ENCODE data around the gene CRACR2B.

CRACR2B gene

DNA sequence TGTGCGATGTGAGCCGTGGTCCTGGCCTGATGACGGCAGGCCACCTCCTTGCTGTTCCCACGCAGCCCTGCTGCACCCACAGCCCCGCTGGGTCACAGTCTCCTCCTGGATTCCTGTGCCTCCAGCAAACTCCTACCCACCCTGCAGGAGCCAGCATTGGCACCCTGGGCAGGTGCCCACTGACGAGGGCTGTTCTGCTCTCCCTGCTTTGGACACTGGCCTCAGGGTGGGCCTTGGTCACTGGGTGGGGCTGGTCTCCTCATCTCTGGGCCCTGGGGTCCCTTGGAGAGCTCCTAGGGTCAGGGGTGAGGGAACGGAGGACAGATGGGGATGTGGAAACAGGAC is 27.6 kb downstream of the CRACR2B start:
- DNase-seq: no peak

DNA sequence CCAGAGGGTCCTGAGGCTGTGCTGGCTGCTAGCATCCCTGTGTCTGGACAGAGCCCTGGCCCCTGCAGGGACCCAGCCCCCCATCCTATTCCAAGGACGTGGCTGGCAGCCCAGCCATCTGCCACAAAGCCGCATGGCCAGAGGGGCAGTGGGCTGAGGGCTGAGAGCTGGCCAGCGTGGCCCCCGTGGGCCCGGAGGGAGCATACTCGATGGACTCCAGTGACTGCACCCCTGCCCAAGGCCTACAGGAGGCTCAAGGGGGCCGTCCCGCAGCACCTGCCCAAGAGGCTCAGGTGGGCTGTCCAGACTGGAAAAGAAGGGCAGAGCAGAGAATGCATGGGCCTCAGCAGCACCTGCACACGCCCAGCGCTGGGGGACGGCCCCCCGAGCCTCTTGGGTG is 28.1 kb downstream of the CRACR2B start:
- no peak for DNase-seq

DNA sequence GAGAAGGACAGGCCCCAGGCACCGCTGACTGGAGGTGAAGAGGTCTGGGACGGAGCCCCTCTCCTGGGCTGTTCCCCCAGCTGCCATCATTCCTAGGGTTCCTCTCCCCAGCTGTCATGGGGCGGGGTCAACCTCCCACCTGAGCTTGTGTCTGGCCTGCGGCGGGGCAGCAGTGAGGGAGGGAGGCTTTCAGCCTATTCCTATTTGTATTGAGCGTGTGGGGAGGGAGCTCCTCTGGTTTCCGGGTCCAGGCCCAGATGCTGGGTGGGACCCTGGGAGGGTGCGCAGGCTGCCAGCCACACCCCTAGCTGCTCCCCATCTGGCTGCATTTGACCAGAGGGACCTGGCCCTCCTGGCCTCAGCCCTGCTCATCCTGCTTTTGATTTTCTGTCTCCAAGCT is 28.7 kb downstream of the CRACR2B start:
- DNase-seq: no peak

DNA sequence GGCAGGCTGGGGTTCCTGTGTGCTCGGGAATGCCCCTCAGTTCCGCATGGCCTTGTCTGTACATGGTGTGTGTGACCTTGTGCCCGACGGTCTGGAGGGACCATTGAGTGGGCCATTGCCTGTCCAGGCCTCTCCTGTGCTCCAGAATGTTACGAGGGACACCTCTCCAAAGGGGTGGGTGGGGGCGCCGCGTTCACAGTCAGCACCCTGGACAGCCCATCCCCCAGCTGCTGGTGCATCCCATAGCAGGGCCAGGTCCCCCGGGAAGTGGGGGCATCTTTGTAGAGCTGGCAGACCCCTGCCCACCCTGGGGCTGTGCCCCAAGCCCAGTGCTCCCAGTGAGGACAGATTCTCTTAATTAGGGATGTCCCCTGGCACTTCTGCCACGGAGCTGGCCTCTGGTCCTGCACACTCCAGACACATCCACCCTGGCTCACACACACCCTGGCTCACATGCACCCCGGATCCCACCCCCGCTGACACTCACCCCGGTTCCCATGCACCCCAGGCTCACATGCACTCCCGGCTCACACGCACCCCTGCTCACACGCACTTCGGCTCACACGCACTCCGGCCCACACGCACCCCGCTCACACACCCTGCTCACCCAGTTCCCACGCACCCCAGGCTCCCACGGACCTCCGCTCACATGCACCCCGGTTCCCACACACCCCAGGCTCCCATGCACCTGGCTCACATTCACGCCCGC is 30.5 kb downstream of the CRACR2B start:
- DNase-seq: no peak

DNA sequence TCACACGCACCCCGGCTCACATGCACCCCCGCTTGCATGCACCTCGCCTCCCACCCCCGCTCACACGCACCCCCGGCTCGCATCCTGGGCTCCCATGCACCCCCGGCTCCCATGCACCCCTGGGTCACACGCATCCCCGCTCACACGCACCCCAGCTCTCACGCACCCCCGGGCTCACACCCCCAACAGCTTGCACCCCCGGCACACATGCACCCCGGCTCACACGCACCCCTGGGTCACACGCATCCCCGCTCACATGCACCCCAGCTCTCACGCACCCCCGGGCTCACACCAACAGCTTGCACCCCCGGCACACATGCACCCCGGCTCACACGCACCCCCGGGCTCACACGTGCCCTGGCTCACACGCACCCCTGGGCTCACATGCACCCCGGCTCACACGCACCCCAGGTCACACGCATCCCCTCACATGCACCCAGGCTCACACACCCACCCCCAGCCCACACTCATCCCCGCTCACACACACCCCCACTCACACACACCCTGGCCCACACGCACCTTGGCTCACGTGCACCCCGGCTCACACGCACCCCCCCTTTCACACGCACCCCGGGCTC is 31.1 kb downstream of the CRACR2B start:
- no peak for DNase-seq

DNA sequence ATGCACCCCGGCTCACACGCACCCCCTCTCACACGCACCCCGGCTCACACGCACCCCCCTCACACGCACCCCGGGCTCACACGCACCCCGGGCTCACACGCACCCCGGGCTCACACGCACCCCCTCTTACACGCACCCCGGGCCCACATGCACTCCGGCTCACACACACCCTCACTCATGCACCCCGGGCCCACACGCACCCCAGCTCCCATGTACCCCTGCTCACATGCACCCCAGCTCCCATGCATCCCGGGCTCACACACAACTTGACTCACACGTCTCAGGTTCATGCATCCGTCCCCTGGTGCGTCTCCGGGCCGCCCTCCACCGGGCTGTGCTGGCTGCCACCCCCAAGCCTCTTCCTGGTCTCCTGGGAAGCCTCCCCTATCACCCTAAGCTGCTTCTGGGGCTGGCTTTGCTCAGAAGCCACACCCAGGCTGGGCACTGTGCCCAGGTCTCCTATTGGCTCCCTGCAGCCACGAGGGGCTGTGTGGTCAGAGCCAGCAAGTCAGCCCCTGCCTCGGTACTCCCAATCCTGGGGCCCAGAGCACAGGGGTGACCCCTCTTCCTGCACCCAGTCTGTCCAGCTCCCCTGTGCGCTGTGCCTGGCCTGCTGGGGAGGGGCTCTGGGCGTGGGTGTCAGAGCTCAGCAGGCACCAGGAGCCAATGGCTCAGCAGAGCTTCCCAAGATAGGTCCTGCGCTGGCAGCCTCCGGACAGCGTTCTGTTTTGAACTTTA is 31.8 kb downstream of the CRACR2B start:
- DNase-seq: no peak

DNA sequence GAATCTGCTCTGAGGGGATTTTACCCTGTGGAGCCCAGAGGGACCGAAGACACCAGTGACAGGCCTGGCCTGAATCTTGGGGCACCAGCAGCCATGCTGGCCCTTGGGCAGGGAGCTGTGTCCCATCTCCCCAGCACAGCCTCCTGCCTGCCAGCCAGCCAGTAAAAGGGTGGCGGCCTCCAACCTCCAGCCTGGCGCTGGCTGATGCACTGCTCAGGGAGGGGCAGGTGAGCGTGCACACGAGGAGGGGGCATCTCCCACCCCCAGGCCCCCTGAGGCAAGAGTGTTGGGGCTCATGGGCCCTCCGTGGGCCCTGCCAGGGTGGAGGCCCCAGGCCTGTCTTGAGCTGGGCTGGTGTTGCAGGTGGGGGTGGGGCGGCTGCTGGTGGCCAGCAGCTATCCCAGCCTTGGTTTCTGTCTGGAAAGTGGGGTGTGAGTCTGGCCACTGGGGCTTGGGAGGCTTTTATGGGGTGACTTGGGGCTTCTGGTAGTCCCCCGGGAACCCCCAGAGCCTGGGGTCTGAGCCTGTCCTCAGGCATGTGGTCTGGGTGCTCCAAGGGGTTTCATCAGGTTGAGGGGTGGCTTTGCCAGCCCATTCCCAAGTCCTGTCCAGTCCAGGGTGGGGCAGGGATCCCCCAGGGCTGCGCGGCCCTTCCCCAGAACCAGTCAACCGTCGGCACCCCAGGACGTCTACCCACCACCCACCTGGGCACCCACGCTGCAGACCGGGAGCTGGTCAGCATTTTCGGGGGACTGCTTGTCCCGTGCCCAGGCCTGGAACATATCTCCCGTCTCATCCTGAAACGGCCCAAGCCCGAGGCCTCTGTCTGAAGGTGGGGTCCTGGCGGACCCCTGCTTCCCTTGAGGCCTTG is 32.8 kb downstream of the CRACR2B start:
- DNase-seq: no peak

DNA sequence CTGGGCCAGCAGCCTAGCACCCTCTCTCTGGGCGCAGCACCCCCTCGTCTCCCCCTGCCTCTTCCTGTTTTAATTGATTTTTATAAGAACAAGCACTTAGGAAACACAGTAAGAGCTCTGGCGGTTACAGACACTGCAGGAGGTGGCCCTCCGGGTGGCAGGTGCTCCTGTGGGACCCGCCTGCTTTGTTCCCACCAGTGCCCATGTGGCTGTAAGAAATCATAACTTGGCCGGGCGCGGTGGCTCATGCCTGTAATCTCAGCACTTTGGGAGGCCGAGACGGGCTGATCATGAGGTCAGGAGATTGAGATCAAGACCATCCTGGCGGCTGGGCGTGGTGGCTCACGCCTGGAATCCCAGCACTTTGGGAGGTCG is 33.4 kb downstream of the CRACR2B start:
- DNase-seq: no peak

DNA sequence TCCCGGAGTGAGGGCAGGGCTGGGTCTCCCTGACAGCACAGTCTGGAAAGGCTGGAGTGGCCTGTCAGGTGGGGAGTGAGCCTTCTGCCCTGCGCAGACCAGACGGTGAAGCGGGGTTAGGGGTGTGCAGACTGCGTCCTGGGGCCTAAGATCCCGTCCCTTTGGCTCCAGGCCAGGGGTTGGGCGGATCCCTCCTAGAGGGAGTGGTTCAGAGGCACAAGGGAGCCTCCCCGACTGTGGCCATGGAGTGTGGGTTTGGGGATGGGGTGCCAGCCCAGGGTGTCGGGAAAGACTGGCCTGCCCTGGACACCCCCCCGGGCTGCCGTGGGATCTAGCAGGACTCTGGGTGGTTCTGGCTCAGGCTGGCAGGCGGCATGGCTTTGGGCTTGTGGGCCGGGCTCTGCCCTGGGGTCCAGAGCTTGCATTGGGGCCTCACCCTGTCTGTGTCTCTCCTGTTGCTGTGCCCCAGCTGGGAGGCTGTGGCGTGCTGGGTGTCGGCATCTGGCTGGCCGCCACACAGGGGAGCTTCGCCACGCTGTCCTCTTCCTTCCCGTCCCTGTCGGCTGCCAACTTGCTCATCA is 34.5 kb downstream of the CRACR2B start:
- no peak for DNase-seq

DNA sequence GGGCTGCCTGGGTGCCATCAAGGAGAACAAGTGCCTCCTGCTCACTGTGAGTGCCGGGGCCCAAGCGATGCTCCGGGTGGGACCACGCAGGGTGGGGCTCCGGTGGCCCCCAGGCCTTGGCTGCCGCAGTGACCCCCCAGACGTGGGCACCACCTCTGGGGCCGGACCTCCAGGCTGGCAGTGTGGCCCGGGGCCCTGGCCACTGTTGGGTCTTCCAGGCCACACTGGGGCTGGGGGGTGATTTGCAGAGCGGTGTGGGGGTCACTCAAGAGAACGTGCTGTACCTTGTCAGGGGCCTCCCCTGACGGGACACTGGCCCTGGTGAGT is 34.9 kb downstream of the CRACR2B start:
- DNase-seq: no peak

DNA sequence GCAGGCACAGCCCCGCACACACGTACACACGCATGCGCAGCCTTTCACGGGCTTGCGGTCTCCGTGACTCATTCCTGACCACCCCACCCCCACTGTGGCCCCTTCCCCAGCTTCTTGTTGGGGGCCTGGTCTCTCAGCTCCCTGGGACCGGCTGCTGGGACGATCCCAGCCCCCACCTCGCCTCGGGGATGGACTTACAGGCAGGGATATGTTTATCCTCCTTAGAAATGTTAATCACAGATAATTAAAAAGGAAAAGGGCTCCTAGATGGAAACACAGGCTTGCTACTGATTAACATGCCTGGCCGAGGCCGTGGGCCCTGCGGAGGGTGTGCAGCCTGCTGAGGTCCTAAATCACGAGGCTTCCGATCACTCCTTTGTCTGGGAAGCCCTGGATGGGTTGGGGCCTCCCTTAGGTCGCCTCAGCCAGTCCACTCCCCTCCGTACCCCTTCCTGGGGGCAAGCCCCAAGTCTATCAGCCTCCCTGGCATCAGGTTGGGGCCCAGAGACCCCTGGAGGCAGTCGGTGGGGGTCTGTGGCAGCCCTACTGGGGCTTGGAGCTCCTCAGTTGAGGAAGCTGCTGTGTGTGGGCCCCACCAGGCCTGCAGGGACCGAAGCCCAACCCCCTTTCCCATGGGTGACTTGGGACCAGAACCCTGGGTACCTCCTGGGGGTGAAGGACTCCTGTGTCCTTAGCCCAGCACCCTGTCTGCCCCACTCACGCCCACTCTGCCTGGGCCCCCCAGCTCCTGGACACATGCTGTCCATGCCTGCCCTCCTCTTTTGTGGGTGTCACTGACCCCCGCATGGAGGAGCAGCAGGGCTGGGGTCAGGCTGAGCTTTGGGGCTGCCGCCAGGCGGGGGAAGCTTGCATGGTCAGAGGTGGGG is 35.5 kb downstream of the CRACR2B start:
- no peak for DNase-seq

DNA sequence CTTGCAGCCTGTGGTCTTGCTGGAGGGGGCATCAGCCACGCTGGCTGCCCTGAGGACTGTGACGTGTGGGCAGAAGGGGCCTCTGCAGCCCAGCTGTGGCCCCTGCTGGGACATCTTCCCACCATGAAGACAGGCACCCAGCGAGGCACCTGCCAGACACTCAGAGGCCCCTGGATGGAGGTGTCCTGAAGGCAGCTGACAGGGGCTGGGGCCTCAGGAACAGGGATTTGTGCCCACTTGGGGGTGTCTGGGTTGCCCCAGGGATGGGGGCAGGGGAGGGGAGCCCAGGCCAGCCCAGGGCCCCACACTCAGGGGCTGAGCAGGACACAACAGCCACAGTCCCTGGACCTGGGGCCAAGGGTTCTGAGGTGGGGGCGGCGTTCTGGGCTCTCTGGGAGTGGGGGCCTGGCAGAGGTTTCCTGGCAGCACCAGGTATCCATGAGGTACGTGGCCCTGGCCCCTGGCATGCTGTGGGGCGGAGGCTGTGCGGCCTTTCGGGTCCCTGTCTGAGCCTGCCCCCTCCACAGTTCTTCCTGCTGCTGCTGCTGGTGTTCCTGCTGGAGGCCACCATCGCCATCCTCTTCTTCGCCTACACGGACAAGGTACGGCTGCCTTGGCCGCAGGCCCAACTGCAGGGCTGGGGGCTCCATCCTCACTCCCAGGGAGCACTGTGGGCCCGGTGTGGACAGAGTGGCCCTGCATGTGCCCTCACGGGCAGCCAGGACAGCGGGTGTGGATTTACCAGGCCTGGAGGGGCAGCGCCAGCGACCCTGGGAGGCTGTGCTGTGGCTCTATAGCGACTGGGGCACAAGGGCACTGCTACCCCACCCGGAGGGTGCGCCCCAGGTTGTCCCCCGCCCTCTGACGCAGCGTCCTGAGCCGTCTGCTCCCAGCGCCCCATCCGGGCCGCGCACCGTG is 36.5 kb downstream of the CRACR2B start:
- DNase-seq: no peak

DNA sequence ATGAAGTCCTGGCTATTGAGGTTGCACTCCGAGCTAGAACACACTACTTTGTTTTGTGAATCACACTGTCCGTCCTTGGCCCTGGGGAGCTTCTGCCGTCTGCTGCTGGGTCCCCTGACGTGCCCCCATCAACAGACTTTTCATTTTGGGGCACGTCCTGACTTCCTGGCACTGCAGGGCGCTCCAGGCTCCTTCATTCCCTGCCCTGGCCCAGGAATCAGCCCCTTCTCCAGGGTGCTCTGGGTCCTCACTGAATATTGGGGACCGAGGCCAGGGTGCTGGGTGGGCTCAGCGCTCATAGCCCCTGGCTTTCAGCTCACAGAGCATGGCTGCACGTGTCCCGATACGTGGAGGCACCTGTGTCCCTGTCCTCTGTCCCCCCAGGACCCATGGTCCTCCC is 37.2 kb downstream of the CRACR2B start:
- no peak for DNase-seq

DNA sequence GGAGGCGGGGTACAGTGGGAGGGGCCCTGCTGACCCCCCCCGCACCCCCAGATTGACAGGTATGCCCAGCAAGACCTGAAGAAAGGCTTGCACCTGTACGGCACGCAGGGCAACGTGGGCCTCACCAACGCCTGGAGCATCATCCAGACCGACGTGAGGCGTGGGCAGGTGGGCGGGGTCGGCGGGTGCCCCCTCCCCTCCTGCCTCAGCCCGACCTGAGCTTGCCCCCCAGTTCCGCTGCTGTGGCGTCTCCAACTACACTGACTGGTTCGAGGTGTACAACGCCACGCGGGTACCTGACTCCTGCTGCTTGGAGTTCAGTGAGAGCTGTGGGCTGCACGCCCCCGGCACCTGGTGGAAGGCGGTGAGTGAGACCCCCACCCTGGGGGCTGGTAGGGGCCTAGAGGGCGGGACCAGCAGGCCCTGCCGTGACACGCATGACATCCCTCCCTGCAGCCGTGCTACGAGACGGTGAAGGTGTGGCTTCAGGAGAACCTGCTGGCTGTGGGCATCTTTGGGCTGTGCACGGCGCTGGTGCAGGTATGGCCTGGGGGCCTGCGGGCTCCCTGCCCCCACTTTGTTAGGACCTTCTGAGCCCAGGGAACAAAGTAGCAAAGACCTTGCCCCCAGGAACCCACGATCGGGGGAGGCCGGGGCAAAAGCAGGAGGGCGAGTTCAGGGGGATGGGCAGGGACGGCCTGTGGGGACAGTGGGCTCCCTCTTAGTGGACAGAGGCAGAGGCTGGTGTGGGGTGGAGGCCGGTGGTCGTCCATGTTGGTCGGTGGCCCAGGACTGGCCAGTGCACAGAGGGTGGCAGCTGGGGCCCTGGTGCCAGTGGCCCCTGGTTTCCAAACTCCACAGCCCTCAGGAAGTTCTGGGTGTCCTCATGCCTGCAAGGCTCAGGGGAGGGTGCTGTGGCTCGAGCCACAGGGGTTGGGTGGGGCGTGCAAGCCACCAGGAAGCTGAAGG is 38.0 kb downstream of the CRACR2B start:
- no peak for DNase-seq

DNA sequence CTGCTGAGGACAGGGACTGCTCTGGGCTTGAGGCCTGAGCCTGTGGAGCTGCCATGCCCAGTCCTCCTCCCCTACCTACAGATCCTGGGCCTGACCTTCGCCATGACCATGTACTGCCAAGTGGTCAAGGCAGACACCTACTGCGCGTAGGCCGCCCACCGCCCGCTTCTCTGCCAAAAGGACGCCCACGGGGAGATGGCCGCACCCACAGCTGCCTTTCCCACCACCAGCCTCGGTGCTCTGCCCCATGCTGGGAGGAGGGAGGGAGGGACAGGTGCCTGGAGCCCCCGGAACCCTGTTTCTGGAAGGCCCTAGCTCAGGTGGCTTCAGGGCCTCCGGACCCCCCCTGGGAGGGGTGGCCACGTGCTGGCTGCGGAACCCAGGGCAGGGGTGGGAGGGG is 38.8 kb downstream of the CRACR2B start:
- DNase-seq: no peak

DNA sequence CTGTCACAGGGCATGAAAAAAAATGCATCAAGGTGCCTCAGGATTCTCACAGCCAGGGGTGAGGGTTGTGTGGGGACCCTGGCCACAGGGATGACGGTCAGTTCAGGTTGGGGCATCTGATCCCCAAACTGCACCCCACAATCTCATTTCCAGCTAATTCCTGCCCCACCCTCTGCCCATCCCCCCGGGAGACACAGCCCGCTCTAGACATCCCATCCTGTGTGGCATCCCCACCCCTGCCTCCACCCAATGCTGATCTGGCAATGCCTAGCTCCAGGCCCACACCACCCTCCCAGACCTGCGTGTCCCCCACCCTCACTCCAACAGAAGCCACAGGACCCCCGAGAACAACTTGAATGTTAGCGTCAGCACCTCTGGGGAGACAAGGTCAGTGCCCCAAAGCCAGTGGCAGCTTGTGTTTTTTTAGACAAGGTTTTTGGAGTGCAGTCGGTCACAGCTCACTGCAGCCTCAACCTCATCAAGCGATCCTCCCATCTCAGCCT is 40.2 kb downstream of the CRACR2B start:
- no peak for DNase-seq

DNA sequence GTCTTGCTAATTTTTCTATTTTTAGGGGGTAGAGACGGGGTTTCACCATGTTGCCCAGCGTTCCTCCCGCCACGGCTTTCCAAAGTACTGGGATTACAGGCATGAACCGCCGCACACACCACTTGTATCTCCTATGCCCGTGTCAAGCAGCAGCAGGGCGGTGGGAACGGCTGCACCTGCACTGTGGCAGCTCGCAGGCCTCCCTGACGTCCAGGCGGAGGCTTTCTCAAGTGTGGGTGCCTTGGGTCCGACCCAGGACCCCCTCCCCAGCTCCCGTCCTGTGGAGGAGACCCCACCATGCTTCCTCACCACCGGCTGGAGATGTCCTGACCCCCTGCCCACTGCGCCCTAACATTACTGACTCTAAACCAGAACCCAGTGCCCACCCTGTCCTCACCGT is 40.7 kb downstream of the CRACR2B start:
- no peak for DNase-seq

DNA sequence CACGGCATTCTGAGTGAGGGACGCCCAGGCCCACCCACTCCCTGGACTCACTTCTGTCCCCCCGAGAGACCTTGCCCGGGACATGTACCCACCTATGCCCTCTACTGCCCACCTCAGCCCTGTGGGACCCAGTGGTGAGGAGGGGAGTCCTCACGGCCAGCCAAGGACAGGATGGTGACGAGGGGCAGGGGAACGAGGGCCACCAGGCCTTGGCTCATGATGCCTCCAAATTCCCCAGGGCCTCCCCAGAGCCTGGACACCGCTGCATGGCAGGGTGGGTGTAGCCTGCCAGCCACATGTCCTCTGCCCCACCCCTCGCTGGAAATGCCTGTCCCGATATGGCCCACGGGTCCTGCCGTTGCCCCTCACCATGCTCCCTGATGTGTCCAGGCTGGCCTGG is 41.1 kb downstream of the CRACR2B start:
- no peak for DNase-seq

DNA sequence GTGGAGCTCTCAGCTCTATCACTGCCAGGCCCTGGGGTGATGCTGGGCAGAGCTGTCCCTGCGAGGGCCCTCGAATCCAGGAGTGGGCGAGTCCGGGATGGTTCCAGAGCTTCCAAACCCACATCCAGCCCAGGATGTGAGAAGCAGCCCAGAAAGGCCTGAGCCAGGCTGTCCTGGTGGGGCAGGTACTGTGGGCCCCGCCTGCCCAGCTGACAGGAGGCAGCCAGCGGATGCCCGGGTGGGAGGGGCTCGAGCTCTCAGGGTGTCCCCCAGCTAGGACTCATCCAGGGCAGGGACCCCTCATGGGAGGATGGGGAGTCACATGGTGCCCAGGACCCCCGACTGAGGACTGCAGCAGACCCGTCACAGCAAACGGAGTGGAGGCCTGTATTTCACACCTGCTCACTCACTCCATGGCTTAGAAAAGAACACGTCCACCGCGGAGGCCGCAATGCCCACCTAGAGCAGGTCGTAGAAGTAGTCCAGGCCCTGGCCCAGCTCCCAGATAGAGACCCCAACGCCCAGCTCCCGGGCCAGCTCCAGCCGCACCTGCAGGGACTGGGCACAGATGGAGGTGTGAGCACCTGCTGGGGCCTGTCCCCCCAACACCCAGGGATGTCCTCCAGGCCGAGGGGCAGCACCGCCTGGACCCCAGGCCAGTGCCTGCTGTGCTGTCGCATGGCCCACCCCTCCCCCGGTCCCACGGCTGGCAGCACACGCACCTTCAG is 41.8 kb downstream of the CRACR2B start:
- no peak for DNase-seq
